22Rv1 (cell line): ENCODE data around the gene FOLR2.

Experiments used
- CTCF ChIP-seq: fragments of 450-650 bp; IDR thresholded peaks from 2 replicates; pipeline ENCODE4 v1.5.1; 2017; ENCODE audit warnings: mild to moderate bottlenecking
- ZFX ChIP-seq: fragments of 450-650 bp; IDR thresholded peaks from 2 replicates; pipeline ENCODE4 v1.6.1; 2017; ENCODE audit warnings: antibody characterized with exemption, borderline replicate concordance

GRCh38 chr11:72241291-72241781, 24.7 kb downstream of the FOLR2 start:
- no peak for TF ChIP-seq CTCF
- no peak for TF ChIP-seq ZFX
